Body of pancreas (tissue), 4 donors: ENCODE results near the gene NUSAP1.

Experiments used
- CTCF ChIP-seq, 7 experiments: fragments of 450-650 bp in 4 of 7; fragments of 200-600 bp in 3 of 7; sonication (generic) in 3 of 7; IDR thresholded peaks; one replicate each; pipeline ENCODE4 v1.5.1; 2016 to 2019; ENCODE audit warnings: antibody characterized with exemption in 7 of 7
- POLR2A ChIP-seq, 3 donors: fragments of 450-650 bp; IDR thresholded peaks; one replicate each; pipeline ENCODE4 v1.6.1; 2016; ENCODE audit warnings: antibody characterized with exemption in 3 of 3, mild to moderate bottlenecking in 2 of 3

GRCh38 chr15:41411441-41411840 lies 78.8 kb downstream of the NUSAP1 start:
- TF ChIP-seq CTCF (IDR thresholded peaks at IDR 0.05) (no peak), POLR2A (IDR thresholded peaks at IDR 0.05) (no peak)
